ENCODE results near the gene CNN3. TPM values are rescaled to one million over a fixed set of nuclear protein-coding genes. Genes with fewer than 3 reads are reported as not detected.

Gene CNN3
- total and polyA plus RNA-seq, 2 of the 4 experiments (the other 2 are of a cell fraction): 249 to 552 TPM

- H3K18ac ChIP-seq (ENCODE audit: low read depth, low read length): no peak overlapping the region
- 0 out of 3 replicates have a peak overlapping the region, but pooled peaks have one; percentile 2 for H2BK15ac ChIP-seq (ENCODE audit: low read depth, low read length)
- no peak overlapping the region for H2AK9ac ChIP-seq (replicated peaks; ENCODE audit: low read depth, low read length, poor library complexity)
- H3K56ac ChIP-seq (ENCODE audit: extremely low read depth, insufficient read depth, low read length): peak overlapping the region; percentile 18; the same call in 1 of the 2 replicates
- no CpG with 5 or more reads among the region's 4 CpGs for WGBS, 2 experiments (ENCODE audit: extremely low coverage in 2 of 2, insufficient read length in 1 of 2)
- H4K91ac ChIP-seq (ENCODE audit: insufficient read depth, low read depth, low read length): no peak overlapping the region
- no peak overlapping the region; the same call in 1 of the 2 replicates for H2AK5ac ChIP-seq (ENCODE audit: low read depth, low read length)
- peak overlapping the region; percentile 28; the same call in 1 of the 2 replicates for H3K4ac ChIP-seq (ENCODE audit: low read depth, low read length)
- no peak overlapping the region for H3K23ac ChIP-seq (ENCODE audit: low read depth, low read length)
- H3K36me3 ChIP-seq (ENCODE audit: control insufficient read depth, insufficient read depth, low read length): no peaks in the 10 kb centered on the region
- peak overlapping the region in 1 of 2 experiments; percentile 19; a peak in 1 of 4 replicates for H4K8ac ChIP-seq (ENCODE audit: low read depth in 2 of 2, low read length in 2 of 2)
- H3K14ac ChIP-seq (replicated peaks; ENCODE audit: low read depth, low read length): no peak overlapping the region; the same call in 1 of the 2 replicates
- no peaks in the 10 kb centered on the region for H4K20me1 ChIP-seq (ENCODE audit: insufficient read depth, low read length)
- BruUV-seq (replicated peaks): no TSS peak
- no peak overlapping the region for H4K5ac ChIP-seq (ENCODE audit: low read depth, low read length)
- H3K9me3 ChIP-seq (ENCODE audit: control insufficient read depth, insufficient read depth, low read length): no peaks in the 10 kb centered on the region
- H2AFZ ChIP-seq (replicated peaks; ENCODE audit: low read length, poor library complexity): no peak overlapping the region
- in situ Hi-C loops (cut with MboI; ENCODE audit: low sequenced_read_pairs) (no loop called here), intact Hi-C loops (cut with micrococcal nuclease) (no loop called here), dilution Hi-C loops (cut with HindIII; ENCODE audit: low sequenced_read_pairs, unreplicated experiment) (no loop called here)
- peak overlapping the region; percentile 35; the same call in 1 of the 2 replicates for H2BK120ac ChIP-seq (ENCODE audit: low read depth, low read length)
- no peaks in the 10 kb centered on the region for H3K79me1 ChIP-seq (ENCODE audit: low read depth in 1 of 2, low read length in 2 of 2)
- ATAC-seq (ENCODE audit: low read depth): peak; percentile 52
- POLR2A ChIA-PET (ENCODE audit: unreplicated experiment): no interaction called here
- H3K9me1 ChIP-seq (ENCODE audit: insufficient read depth, low read length): no peaks in the 10 kb centered on the region; the same call in 1 of the 2 replicates
- H3K27me3 ChIP-seq (ENCODE audit: control insufficient read depth, insufficient read depth, low read length): no peaks in the 10 kb centered on the region
- H3K27ac ChIP-seq (ENCODE audit: insufficient read depth, low read length): no peak overlapping the region
- TF ChIP-seq FOS (IDR thresholded peaks at IDR 0.05; ENCODE audit: low read depth, low read length) (peak; percentile 71), MAZ (IDR thresholded peaks at IDR 0.05; ENCODE audit: borderline replicate concordance, low read depth, low read length) (no peak), BHLHE40 (IDR thresholded peaks at IDR 0.05; ENCODE audit: low read depth, low read length) (no peak; the same call in 1 of the 2 replicates), CTCF (conservative IDR thresholded peaks at IDR 0.05; ENCODE audit: low read depth, low read length) (no peak), CEBPB (IDR thresholded peaks at IDR 0.05; ENCODE audit: low read depth, low read length) (0 out of 2 replicates have a peak, but pooled peaks have one; percentile 12)
- TF ChIP-seq, protein P1, sequence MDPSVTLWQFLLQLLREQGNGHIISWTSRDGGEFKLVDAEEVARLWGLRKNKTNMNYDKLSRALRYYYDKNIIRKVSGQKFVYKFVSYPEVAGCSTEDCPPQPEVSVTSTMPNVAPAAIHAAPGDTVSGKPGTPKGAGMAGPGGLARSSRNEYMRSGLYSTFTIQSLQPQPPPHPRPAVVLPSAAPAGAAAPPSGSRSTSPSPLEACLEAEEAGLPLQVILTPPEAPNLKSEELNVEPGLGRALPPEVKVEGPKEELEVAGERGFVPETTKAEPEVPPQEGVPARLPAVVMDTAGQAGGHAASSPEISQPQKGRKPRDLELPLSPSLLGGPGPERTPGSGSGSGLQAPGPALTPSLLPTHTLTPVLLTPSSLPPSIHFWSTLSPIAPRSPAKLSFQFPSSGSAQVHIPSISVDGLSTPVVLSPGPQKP (IDR thresholded peaks at IDR 0.05; ENCODE audit: borderline replicate concordance, low read depth, low read length): no peak
- peaks cover 13% of the 10 kb centered on the region for H3K4me1 ChIP-seq (ENCODE audit: control insufficient read depth, insufficient read depth, low read length)
- CTCF ChIA-PET: no interaction called here
- no peak overlapping the region for H3K4me3 ChIP-seq (ENCODE audit: insufficient read depth, low read depth, low read length)
- no peak overlapping the region for H3K4me2 ChIP-seq (ENCODE audit: low read depth, low read length)
- peak overlapping the region; percentile 38; the same call in 1 of the 2 replicates for H2BK20ac ChIP-seq (ENCODE audit: low read depth, low read length)
- peak; percentile 85 for DNase-seq
- no peak overlapping the region for H3K9ac ChIP-seq (ENCODE audit: low read depth, low read length)
- H2BK5ac ChIP-seq (ENCODE audit: low read depth, low read length, poor library complexity, severe bottlenecking): peak overlapping the region; percentile 43
Measured at GRCh38 chr1:94949681-94950661, 23.1 kb upstream of the CNN3 start.

Data from IMR-90 (cell line).